ENCODE data around the gene ARHGAP26.

The ARHGAP26 gene

GRCh38 chr5:142830241-142831008 is 60.2 kb downstream of the ARHGAP26 start:
- no peaks in the 10 kb centered on the region for H3K4me1 ChIP-seq (ENCODE audit: low read depth, poor library complexity, severe bottlenecking)
- no peaks in the 10 kb centered on the region for H4K20me1 ChIP-seq (ENCODE audit: insufficient read depth)
- no peak overlapping the region for H3K9ac ChIP-seq
- no peak overlapping the region for H3K4me3 ChIP-seq (IDR thresholded peaks at IDR 0.05; ENCODE audit: insufficient read depth, low read depth, low read length)
- no peaks in the 10 kb centered on the region for H3K36me3 ChIP-seq (ENCODE audit: insufficient read depth)
- no peak overlapping the region for H3K4me2 ChIP-seq
- H3K27ac ChIP-seq: no peak overlapping the region
- no peak overlapping the region for H2AFZ ChIP-seq (ENCODE audit: low read depth)
- no peaks in the 10 kb centered on the region for H3K27me3 ChIP-seq (ENCODE audit: insufficient read depth, low read depth)
- TF ChIP-seq CTCF (conservative IDR thresholded peaks at IDR 0.05; ENCODE audit: low read depth, low read length): no peak
- H3K79me2 ChIP-seq (ENCODE audit: insufficient read depth, low read depth): no peaks in the 10 kb centered on the region

DNA sequence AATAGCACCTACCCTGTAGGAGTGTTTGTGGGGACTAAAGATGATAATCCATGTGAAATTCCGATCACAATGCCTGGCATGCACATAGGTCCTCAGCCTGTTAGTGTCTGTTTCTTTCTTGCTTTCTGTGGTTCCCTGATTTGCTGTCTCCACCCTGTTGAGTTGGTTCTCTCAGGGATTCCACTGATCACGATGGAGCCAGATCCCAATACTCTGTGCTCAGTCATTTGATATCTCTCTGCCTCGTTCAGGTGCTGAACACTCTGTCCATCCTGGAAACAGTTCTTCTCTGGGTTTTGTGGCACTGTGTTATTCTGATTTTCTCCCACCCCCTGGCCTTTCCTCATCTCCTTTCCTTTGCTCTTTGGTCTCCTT is 60.8 kb downstream of the ARHGAP26 start:
- Histone ChIP-seq H3K36me3 (ENCODE audit: insufficient read depth) (no peaks in the 10 kb centered on the region), H2AFZ (ENCODE audit: low read depth) (no peak overlapping the region), H4K20me1 (ENCODE audit: insufficient read depth) (no peaks in the 10 kb centered on the region), H3K4me1 (ENCODE audit: low read depth, poor library complexity, severe bottlenecking) (no peaks in the 10 kb centered on the region), H3K79me2 (ENCODE audit: insufficient read depth, low read depth) (no peaks in the 10 kb centered on the region), H3K27me3 (ENCODE audit: insufficient read depth, low read depth) (no peaks in the 10 kb centered on the region), H3K9ac (no peak overlapping the region), H3K4me2 (no peak overlapping the region), H3K27ac (no peak overlapping the region), H3K4me3 (IDR thresholded peaks at IDR 0.05; ENCODE audit: insufficient read depth, low read depth, low read length) (no peak overlapping the region)
- TF ChIP-seq CTCF (conservative IDR thresholded peaks at IDR 0.05; ENCODE audit: low read depth, low read length): no peak

- Histone ChIP-seq H3K4me3 (IDR thresholded peaks at IDR 0.05; ENCODE audit: insufficient read depth, low read depth, low read length) (no peak overlapping the region), H3K27ac (no peak overlapping the region), H3K9ac (no peak overlapping the region), H2AFZ (ENCODE audit: low read depth) (no peak overlapping the region), H4K20me1 (ENCODE audit: insufficient read depth) (no peaks in the 10 kb centered on the region), H3K4me1 (ENCODE audit: low read depth, poor library complexity, severe bottlenecking) (no peaks in the 10 kb centered on the region), H3K4me2 (no peak overlapping the region), H3K27me3 (ENCODE audit: insufficient read depth, low read depth) (no peaks in the 10 kb centered on the region), H3K79me2 (ENCODE audit: insufficient read depth, low read depth) (no peaks in the 10 kb centered on the region), H3K36me3 (ENCODE audit: insufficient read depth) (no peaks in the 10 kb centered on the region)
- no peak for TF ChIP-seq CTCF (conservative IDR thresholded peaks at IDR 0.05; ENCODE audit: low read depth, low read length)
Observed at GRCh38 chr5:142832263-142832662, 62.1 kb downstream of the ARHGAP26 start.

GRCh38 chr5:142833517-142834449 is 63.6 kb downstream of the ARHGAP26 start:
- H4K20me1 ChIP-seq (ENCODE audit: insufficient read depth): no peaks in the 10 kb centered on the region
- no peak overlapping the region for H3K4me3 ChIP-seq (IDR thresholded peaks at IDR 0.05; ENCODE audit: insufficient read depth, low read depth, low read length)
- no peak overlapping the region for H3K9ac ChIP-seq
- H3K79me2 ChIP-seq (ENCODE audit: insufficient read depth, low read depth): no peaks in the 10 kb centered on the region
- TF ChIP-seq CTCF (conservative IDR thresholded peaks at IDR 0.05; ENCODE audit: low read depth, low read length): no peak
- no peaks in the 10 kb centered on the region for H3K4me1 ChIP-seq (ENCODE audit: low read depth, poor library complexity, severe bottlenecking)
- no peak overlapping the region for H3K4me2 ChIP-seq
- H3K27me3 ChIP-seq (ENCODE audit: insufficient read depth, low read depth): no peaks in the 10 kb centered on the region
- H3K27ac ChIP-seq: no peak overlapping the region
- no peaks in the 10 kb centered on the region for H3K36me3 ChIP-seq (ENCODE audit: insufficient read depth)
- no peak overlapping the region for H2AFZ ChIP-seq (ENCODE audit: low read depth)
